HG03460 (cell line): ENCODE results near the gene SDR42E1.

Experiments
- ATAC-seq: cut with Tn5 transposase; IDR thresholded peaks from one replicate; pipeline ENCODE4 v1.9.1; 2021; ENCODE audit not compliant: unreplicated experiment

Gene SDR42E1, protein sequence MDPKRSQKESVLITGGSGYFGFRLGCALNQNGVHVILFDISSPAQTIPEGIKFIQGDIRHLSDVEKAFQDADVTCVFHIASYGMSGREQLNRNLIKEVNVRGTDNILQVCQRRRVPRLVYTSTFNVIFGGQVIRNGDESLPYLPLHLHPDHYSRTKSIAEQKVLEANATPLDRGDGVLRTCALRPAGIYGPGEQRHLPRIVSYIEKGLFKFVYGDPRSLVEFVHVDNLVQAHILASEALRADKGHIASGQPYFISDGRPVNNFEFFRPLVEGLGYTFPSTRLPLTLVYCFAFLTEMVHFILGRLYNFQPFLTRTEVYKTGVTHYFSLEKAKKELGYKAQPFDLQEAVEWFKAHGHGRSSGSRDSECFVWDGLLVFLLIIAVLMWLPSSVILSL

DNA sequence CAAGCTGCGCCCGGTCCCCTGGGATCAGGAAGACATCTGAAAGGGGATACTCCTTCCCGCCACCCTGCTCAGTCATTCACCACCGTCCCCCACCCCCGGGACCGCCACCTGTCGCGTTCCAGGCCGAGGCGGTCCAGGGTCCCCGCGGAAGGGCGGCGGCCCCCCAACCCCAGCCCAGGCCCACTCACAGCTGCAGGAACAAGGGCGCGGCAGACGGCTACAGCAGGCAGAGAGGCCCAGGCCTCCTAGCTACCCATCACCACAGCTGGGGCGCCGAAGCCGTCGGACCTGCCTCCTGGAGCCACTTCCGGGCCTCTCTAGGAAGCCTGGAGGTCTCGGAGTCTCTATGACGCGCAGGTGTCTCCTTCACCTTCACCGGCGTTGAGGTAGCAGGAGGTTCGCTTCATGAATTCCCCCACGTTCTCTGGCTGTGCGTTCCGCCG is at the start of gene SDR42E1:
Gene SDR42E1, minus strand, starts transcription at position 272 of the 443 bp plus-strand sequence. CDS start 10,612 bp downstream, outside the sequence.
- ATAC-seq: peak; percentile 95

- ATAC-seq: no peak
Measured at GRCh38 chr16:82059983-82060421, 48.7 kb upstream of the SDR42E1 start.

GRCh38 chr16:82059161-82059982 is 48.1 kb upstream of the SDR42E1 start:
- ATAC-seq: no peak

- ATAC-seq: no peak
Measured at GRCh38 chr16:82056550-82056896, 45.3 kb upstream of the SDR42E1 start.

GRCh38 chr16:82055728-82056549 is 44.7 kb upstream of the SDR42E1 start:
- ATAC-seq: no peak

- ATAC-seq: no peak
Measured at GRCh38 chr16:82055117-82055516, 43.8 kb upstream of the SDR42E1 start.

DNA sequence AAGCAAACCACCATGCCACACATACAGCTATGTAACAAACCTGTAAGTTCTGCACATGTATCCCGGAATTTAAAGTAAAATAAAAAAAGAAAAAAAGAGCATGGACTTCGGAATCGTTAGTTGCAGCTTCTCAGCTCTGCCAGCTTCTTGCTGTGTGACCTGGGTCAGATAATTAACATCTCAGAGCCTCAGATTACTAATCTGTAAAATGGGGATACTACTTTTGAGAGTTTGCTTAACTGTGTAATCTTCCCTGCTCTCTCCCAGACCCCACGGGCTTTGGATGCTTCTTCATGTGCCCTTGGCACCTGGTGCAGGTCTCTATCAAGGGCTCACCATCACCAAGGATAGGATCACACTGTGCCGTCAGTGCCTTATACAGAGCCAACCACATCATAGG is 40.4 kb upstream of the SDR42E1 start:
- no peak for ATAC-seq

- ATAC-seq: no peak
Measured at GRCh38 chr16:82050909-82051357, 39.7 kb upstream of the SDR42E1 start.

GRCh38 chr16:82050506-82050905 is 39.2 kb upstream of the SDR42E1 start:
- ATAC-seq: no peak

GRCh38 chr16:82049484-82049883 is 38.2 kb upstream of the SDR42E1 start:
- no peak for ATAC-seq

- ATAC-seq: no peak
Measured at GRCh38 chr16:82047787-82048186, 36.5 kb upstream of the SDR42E1 start.

DNA sequence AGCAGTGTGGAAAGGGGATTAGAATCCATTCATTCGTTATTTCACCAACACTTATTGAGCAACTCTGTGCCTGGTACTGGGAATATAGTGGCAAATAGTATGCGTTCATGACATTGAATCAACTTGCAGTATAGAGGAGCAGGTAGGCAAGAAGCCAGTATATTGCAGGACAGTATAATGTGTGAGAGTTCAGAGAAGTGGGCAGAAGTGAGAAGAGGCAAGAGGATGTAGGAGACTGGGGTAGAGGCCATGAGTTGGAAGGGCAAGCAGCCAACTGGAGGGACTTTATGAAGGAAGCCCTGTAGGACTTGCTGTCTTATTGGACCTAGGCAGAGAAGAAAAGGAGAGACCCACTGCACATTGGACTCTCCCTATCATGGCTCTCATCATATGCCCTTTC is 36.1 kb upstream of the SDR42E1 start:
- ATAC-seq: no peak

GRCh38 chr16:82046941-82047340 is 35.7 kb upstream of the SDR42E1 start:
- no peak for ATAC-seq

GRCh38 chr16:82046541-82046940 is 35.3 kb upstream of the SDR42E1 start:
- no peak for ATAC-seq

- no peak for ATAC-seq
Measured at GRCh38 chr16:82045465-82045864, 34.2 kb upstream of the SDR42E1 start.

DNA sequence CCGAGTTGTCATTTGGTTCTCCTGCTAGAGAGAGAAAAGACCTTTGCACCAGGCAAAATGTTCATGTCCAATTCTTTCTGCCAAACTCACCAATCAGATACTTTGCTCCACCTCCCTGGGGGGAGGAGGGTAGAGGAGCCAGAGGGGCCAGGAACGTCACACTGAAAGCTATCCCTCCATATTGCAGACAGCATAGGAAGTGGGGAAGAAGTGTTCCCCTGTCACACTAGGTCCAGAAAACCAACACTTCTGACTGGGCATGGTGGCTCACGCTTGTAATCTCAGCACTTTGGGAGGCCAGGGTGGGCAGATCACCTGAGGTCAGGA is 33.3 kb upstream of the SDR42E1 start:
- ATAC-seq: no peak

DNA sequence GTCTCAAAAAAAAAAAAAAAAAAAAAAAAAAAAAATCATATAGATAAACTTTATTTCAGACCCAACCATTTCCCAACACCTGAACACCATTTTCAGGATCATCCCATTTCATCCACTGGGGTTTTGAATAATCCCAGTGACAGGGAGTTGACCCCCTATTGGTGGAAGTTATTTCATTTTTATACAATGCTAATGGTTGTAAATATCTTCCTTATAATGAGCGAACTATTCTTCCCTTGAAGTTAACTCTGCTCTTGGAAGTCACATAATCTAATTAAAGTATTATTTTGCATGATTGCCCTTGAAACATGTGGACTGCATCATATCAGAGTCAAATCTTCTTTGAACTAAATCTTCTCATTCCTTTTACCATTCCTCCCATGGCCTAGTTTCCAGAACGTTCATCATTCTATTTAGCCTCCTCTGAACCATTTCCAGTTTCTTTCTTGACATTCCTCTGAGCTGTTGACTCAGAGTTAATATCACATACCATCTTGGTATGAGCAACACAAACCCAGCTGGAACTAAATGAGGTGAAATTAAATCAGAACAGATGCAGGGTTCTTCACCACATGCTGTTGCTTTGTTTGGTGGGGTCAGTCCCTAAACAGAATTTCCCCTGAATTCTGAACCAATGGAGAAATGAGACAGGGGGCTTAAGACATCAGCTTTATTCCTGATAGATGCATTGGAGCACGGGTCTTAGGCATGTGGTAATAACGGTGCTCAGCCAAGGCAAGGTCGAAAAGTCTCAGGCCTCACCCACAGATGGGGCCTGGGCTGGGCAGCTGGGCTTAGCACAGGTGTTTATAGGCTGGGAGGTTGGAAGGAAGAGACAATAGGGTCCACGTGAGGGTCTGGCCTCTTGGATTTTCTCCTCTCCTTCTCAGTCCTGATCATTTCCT is 32.7 kb upstream of the SDR42E1 start:
- ATAC-seq: no peak

DNA sequence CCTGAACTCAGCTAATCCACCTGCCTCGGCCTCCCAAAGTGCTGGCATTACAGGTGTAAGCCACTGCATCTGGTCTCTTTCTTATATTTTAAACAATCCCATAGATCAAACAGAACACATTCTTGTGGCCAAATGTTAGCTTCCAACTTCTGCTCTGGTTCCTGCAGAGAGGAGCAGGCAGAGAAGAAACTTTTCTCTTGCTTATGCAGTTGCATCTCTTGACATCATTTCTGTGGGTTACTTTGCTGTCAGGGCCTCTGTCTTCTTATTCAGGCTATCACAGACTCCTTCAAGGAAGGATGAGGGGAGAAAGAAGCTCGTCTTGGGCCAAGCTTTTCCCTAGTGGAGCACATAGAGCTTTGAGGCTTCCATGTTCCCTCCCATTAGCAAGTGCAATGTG is 31.6 kb upstream of the SDR42E1 start:
- ATAC-seq: no peak

GRCh38 chr16:82042144-82042543 is 30.9 kb upstream of the SDR42E1 start:
- no peak for ATAC-seq

DNA sequence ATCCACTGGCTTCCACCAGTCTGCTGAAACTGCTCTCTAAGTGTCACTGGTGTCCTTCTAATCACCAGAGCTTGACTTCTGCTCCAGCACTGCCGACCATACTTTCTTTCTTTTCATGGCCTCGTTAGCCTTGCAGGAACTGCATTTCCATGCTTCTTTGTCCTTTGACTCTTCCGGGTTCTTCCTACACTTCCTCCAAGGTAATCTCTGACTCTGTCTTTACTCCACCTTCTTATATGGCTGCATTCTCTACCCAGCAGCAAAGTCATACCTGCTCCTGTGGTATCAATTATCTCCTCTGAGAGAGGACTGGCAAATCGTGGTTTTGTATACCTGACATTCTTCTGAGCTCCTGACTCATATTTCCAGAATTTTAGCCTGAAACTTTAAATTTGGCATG is 30.3 kb upstream of the SDR42E1 start:
- no peak for ATAC-seq
